GM23248 (cell line): ENCODE data around the gene ERN2.

Experiments used
- EZH2 ChIP-seq: fragments of 200-600 bp; sonication (generic); IDR thresholded peaks from 2 replicates; pipeline ENCODE4 v1.6.1; 2018; ENCODE audit warnings: antibody characterized with exemption, mild to moderate bottlenecking; ENCODE audit not compliant: insufficient read depth, poor library complexity, severe bottlenecking
- EZH2phosphoT487 ChIP-seq: fragments of 200-600 bp; sonication (generic); IDR thresholded peaks from 2 replicates; pipeline ENCODE4 v1.6.1; 2018; ENCODE audit warnings: antibody characterized with exemption, moderate library complexity, mild to moderate bottlenecking, low read depth; ENCODE audit not compliant: insufficient read depth

DNA sequence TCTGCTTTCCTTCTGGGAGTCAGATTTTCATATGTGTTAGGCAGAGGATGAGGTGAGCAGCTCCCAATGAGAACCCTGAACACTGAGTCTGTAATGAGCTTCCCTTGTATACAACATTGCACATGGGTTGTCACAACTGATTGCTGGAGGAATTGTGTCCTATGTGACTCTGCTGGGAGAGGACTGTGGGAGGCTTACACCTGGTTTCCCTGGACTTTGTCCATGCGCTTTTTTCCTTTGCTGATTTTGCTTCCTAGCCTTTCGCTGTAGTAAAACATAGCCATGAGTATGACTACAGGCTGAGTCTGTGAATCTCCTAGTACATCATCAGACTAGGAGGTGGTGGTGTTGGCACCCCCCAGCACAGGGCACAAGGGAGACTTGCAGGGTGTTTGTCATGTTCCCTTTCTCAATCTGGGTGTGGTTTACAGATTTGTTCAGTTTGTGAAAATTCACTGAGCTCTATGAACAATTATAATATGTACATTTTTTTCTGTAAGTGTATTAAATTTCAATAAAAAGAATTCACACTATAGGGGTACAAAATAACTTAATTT lies 36.0 kb downstream of the ERN2 start:
- TF ChIP-seq EZH2: no peak
- no peak for TF ChIP-seq EZH2phosphoT487
